GM21786 (cell line): ENCODE results near the gene LY6G5B.

Experiments
- ATAC-seq: cut with Tn5 transposase; IDR thresholded peaks from one replicate; pipeline ENCODE4 v1.9.1; 2021; ENCODE audit not compliant: unreplicated experiment

LY6G5B gene

GRCh38 chr6:31713991-31714684, 44.4 kb downstream of the LY6G5B start:
- ATAC-seq = no peak

GRCh38 chr6:31715022-31715958, 45.5 kb downstream of the LY6G5B start, which contains the start of gene LY6G6D:
Gene LY6G6D, plus strand, starts transcription at chr6:31715348. Its CDS starts 8 bp downstream, at chr6:31715356.
- ATAC-seq = no peak

GRCh38 chr6:31717499-31718222, 47.9 kb downstream of the LY6G5B start:
- ATAC-seq = no peak

- ATAC-seq = no peak
Measured at GRCh38 chr6:31718265-31718664, 48.5 kb downstream of the LY6G5B start.

- no peak for ATAC-seq
Measured at GRCh38 chr6:31719001-31719400, 49.2 kb downstream of the LY6G5B start.

GRCh38 chr6:31720196-31720770, 50.5 kb downstream of the LY6G5B start:
- ATAC-seq = no peak

- ATAC-seq = no peak
Measured at GRCh38 chr6:31721351-31722020, 51.7 kb downstream of the LY6G5B start, which contains the start of gene LY6G6C. Gene LY6G6C, minus strand, starts transcription at chr6:31721746. Its CDS starts 67 bp downstream, at chr6:31721679.

GRCh38 chr6:31722173-31722572, 52.4 kb downstream of the LY6G5B start:
- no peak for ATAC-seq
